Gastroesophageal sphincter (tissue), 4 donors: ENCODE data around the gene TM9SF4. TPM values are rescaled to one million over a fixed set of nuclear protein-coding genes. Genes with fewer than 3 reads are reported as not detected.
"Not testable (repeated sequence)": the region's sequence is repeated elsewhere in the genome, so short reads cannot be mapped to it uniquely, and the experiment has no call there.

Source experiments
- ATAC-seq: fragments of 150-250 bp; one replicate; pipeline ENCODE4 v1.9.1; 2016; ENCODE audit warnings: mild to moderate bottlenecking, moderate library complexity
- H3K27ac ChIP-seq, 4 donors: fragments of 200-600 bp; sonication (generic) in 3 of 4; 1 replicate in 3 of 4; 2 replicates in 1 of 4; pipeline ENCODE4 v1.5.1; 2016 to 2019
- H3K27me3 ChIP-seq: fragments of 200-600 bp; sonication (generic); one replicate; pipeline ENCODE4 v1.5.1; 2019
- H3K36me3 ChIP-seq, 2 donors: fragments of 200-600 bp; sonication (generic); one replicate each; pipeline ENCODE4 v1.5.1; 2019; ENCODE audit warnings: control low read depth in 1 of 2
- H3K4me1 ChIP-seq, 3 donors: fragments of 200-600 bp; sonication (generic); 1 replicate in 2 of 3; 2 replicates in 1 of 3; pipeline ENCODE4 v1.5.1; 2016 to 2019; ENCODE audit warnings: control low read depth in 2 of 3
- H3K4me3 ChIP-seq, 2 donors: fragments of 200-600 bp; sonication (generic); one replicate each; pipeline ENCODE4 v1.5.1; 2019; ENCODE audit warnings: mild to moderate bottlenecking in 1 of 2, moderate library complexity in 1 of 2
- H3K9me3 ChIP-seq, 3 donors: fragments of 200-600 bp; sonication (generic); one replicate each; pipeline ENCODE4 v1.5.1; 2017 to 2019; ENCODE audit warnings: control low read depth in 2 of 3
- EP300 ChIP-seq: sonication (generic); formaldehyde crosslinking; IDR thresholded peaks from one replicate; pipeline ENCODE4 v1.6.1; 2017; ENCODE audit warnings: antibody characterized with exemption, mild to moderate bottlenecking
- POLR2A ChIP-seq, 2 donors: fragments of 450-650 bp; IDR thresholded peaks; one replicate each; pipeline ENCODE4 v1.6.1; 2017; ENCODE audit warnings: antibody characterized with exemption in 2 of 2, mild to moderate bottlenecking in 2 of 2, moderate library complexity in 1 of 2
- POLR2AphosphoS5 ChIP-seq: sonication (generic); formaldehyde crosslinking; IDR thresholded peaks from one replicate; pipeline ENCODE4 v1.6.1; 2017; ENCODE audit warnings: antibody characterized with exemption
- WGBS, 2 donors: methylation state at CpG; one replicate each; pipeline ENCODE4 v1.1.5; 2018; ENCODE audit warnings: low coverage in 1 of 2; 5-methylcytosine and 5-hydroxymethylcytosine counted together
- total RNA-seq, 4 donors: library from RNA; depleted of rRNA; stranded (reverse); fragments of >200 nt; gene quantifications; one replicate each; pipeline ENCODE4 v1.1.0, GENCODE V29; 2016
- TF ChIP-seq, protein P1 (sequence below), 4 experiments: fragments of 200-600 bp in 2 of 4; fragments of 450-650 bp in 2 of 4; sonication (generic) in 1 of 4; IDR thresholded peaks; one replicate each; pipeline ENCODE4 v1.5.1; 2017 to 2019; ENCODE audit warnings: antibody characterized with exemption in 4 of 4, mild to moderate bottlenecking in 2 of 4, moderate library complexity in 2 of 4

TM9SF4 gene
- total RNA-seq, 4 donors from 2014 or later: 20.7 to 32.6 (median 22.9) TPM

DNA sequence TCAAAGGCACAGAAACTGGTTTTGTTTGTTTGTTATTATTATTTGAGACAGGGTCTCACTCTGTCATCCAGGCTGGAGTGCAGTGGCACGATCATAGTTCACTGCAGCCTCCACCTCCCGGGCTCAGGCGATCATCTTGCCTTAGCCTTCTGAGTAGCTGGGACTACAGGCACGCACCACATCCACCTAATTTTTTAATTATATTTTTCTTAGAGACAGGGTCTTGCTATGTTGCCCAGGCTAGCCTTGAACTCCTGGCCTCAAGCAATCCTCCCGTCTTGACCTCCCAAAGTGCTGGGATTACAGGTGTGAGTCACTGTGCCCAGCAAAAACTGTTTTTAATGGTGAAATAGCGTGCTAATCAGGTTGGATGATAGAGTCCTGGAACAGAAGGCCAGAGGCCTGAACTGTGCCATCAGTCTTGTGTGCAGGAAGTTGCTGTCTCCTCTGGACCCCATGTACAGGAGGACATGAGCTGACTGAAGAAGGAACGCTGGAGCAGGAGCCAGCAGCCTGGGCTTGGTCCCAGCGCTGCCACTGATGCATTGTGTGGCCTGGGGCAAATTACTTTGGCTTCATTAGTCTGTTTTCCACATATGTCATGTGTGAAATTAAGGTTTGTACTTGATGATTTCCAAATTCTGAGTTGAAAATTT, 4.9 kb downstream of the TM9SF4 start:
- no peak overlapping the region for H3K27ac ChIP-seq
- ATAC-seq: no peak
- no peaks in the 10 kb centered on the region for H3K27me3 ChIP-seq
- H3K4me1 ChIP-seq: peaks cover 0 to 68% (median 15%) of the 10 kb centered on the region in 3 donors
- TF ChIP-seq EP300: no peak
- TF ChIP-seq, protein P1, sequence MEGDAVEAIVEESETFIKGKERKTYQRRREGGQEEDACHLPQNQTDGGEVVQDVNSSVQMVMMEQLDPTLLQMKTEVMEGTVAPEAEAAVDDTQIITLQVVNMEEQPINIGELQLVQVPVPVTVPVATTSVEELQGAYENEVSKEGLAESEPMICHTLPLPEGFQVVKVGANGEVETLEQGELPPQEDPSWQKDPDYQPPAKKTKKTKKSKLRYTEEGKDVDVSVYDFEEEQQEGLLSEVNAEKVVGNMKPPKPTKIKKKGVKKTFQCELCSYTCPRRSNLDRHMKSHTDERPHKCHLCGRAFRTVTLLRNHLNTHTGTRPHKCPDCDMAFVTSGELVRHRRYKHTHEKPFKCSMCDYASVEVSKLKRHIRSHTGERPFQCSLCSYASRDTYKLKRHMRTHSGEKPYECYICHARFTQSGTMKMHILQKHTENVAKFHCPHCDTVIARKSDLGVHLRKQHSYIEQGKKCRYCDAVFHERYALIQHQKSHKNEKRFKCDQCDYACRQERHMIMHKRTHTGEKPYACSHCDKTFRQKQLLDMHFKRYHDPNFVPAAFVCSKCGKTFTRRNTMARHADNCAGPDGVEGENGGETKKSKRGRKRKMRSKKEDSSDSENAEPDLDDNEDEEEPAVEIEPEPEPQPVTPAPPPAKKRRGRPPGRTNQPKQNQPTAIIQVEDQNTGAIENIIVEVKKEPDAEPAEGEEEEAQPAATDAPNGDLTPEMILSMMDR (IDR thresholded peaks at IDR 0.05): no peak
- no peak for TF ChIP-seq POLR2A (IDR thresholded peaks at IDR 0.05)
- no peak overlapping the region for H3K4me3 ChIP-seq
- WGBS, 2 donors: 82 to 93% methylated on average over 5 to 6 of the region's 8 CpGs
- H3K9me3 ChIP-seq: no peaks in the 10 kb centered on the region
- no peaks in the 10 kb centered on the region for H3K36me3 ChIP-seq

- Histone ChIP-seq H3K4me1 (peaks cover 0 to 65% (median 15%) of the 10 kb centered on the region in 3 donors), H3K27ac (no peak overlapping the region), H3K9me3 (no peaks in the 10 kb centered on the region), H3K27me3 (no peaks in the 10 kb centered on the region), H3K4me3 (no peak overlapping the region), H3K36me3 (no peaks in the 10 kb centered on the region)
- no peak for TF ChIP-seq POLR2AphosphoS5
- no peak for TF ChIP-seq EP300
- 44 to 67% methylated on average over 2 to 5 of the region's 5 CpGs for whole genome bisulfite sequencing, 2 donors
- ATAC-seq: no peak
These were observed 5.8 kb downstream of the TM9SF4 start for GRCh38 chr20:32115211-32115767.

DNA sequence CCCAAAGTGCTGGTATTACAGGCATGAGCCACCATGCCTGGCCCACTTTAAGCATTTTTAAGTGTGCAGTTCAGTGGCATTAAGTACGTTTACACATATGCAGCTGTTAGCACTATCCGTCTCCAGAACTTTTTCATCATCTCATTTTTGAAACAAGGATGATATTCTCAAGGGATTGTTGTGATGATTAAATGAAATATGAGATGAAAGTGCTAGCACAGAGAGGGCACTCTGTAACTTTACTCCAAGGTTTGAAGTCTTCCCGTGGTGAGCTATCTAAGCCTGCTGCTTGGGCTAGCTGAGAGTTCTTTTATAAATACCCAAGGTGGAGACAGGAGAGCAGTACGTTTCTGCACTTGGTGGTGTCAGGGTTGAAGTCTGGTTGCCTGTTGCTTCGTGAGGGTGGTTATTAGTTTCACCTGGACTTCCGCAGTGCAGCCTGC, 6.6 kb downstream of the TM9SF4 start:
- Histone ChIP-seq H3K4me3 (no peak overlapping the region), H3K27ac (no peak overlapping the region), H3K4me1 (peaks cover 0 to 57% (median 6%) of the 10 kb centered on the region in 3 donors), H3K9me3 (no peaks in the 10 kb centered on the region), H3K36me3 (no peaks in the 10 kb centered on the region), H3K27me3 (no peaks in the 10 kb centered on the region)
- ATAC-seq: no peak
- 53 to 63% methylated on average over 3 to 6 of the region's 6 CpGs for WGBS, 2 donors
- TF ChIP-seq, protein P1 (IDR thresholded peaks at IDR 0.05): no peak
- TF ChIP-seq POLR2A (IDR thresholded peaks at IDR 0.05) (no peak), EP300 (no peak), POLR2AphosphoS5 (no peak)

GRCh38 chr20:32116796-32117195, 7.3 kb downstream of the TM9SF4 start:
- H3K4me1 ChIP-seq: peaks cover 0 to 50% (median 6%) of the 10 kb centered on the region in 3 donors
- not testable (repeated sequence) for H3K4me3 ChIP-seq, H3K27ac ChIP-seq, H3K9me3 ChIP-seq, H3K27me3 ChIP-seq, ATAC-seq, H3K36me3 ChIP-seq
- WGBS, 2 donors: 88% methylated on average over 1 of the region's 6 CpGs; no CpG with 5 or more reads in 1 of the 2 donors

DNA sequence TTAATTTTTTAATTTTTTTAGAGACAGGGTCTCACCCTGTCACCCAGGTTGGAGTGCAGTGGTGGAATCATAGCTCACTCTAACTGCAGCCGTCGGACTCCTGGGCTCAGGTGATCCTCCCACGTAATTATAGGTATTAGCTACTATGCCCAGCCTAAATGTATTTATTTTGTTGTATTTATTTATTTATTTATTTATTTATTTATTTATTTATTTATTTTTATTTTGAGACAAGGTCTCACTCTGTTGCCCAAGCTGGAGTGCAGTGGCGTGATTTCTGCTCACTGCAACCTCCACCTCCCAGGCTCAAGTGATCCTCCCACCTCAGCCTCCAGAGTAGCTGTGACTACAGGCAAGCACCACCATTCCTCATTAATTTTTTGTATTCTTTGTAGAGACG, 8.9 kb downstream of the TM9SF4 start:
- ATAC-seq, H3K36me3 ChIP-seq, H3K4me3 ChIP-seq, H3K27me3 ChIP-seq, H3K27ac ChIP-seq, H3K9me3 ChIP-seq: not testable (repeated sequence)
- H3K4me1 ChIP-seq: peaks cover 0 to 36% (median 3%) of the 10 kb centered on the region in 3 donors
- WGBS, 2 donors: 89 to 96% methylated on average over 4 to 5 of the region's 5 CpGs

- Histone ChIP-seq H3K4me3 (no peak overlapping the region), H3K36me3 (peaks cover 0 to 9% of the 10 kb centered on the region in 2 donors), H3K4me1 (peaks cover 0 to 29% (median 3%) of the 10 kb centered on the region in 3 donors), H3K27me3 (no peaks in the 10 kb centered on the region), H3K27ac (no peak overlapping the region), H3K9me3 (no peaks in the 10 kb centered on the region)
- no peak for TF ChIP-seq POLR2A (IDR thresholded peaks at IDR 0.05)
- no peak for TF ChIP-seq POLR2AphosphoS5
- TF ChIP-seq EP300: no peak
- TF ChIP-seq, protein P1 (IDR thresholded peaks at IDR 0.05): no peak
- WGBS, 2 donors: 88 to 96% methylated on average over 2 of the region's 2 CpGs
- no peak for ATAC-seq
These were observed 10.2 kb downstream of the TM9SF4 start for GRCh38 chr20:32119734-32120133.

DNA sequence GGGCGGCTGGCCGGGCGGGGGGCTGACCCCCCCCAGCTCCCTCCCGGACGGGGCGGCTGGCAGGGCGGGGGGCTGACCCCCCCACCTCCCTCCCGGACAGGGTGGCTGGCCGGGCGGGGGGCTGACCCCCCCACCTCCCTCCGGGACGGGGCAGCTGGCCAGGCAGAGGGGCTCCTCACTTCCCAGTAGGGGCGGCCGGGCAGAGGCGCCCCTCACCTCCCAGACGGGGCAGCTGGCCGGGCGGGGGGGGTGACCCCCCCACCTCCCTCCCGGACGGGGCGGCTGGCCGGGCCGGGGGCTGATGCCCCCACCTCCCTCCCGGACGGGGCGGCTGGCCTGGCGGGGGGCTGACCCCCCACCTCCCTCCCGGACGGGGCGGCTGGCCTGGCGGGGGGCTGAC, 12.4 kb downstream of the TM9SF4 start:
- H3K36me3 ChIP-seq: peaks cover 0 to 14% of the 10 kb centered on the region in 2 donors
- not testable (repeated sequence) for H3K27me3 ChIP-seq, H3K27ac ChIP-seq, ATAC-seq, H3K9me3 ChIP-seq, H3K4me3 ChIP-seq, H3K4me1 ChIP-seq
- WGBS, 2 donors: no CpG with 5 or more reads among the region's 31 CpGs
